Pancreas (tissue), 10 donors: ENCODE data around the gene MAN2A1. TPM values are rescaled to one million over a fixed set of nuclear protein-coding genes. Genes with fewer than 3 reads are reported as not detected.

Experiments used
- ATAC-seq, 4 donors: fragments of 200-7000 bp; cut with Tn5 transposase; one replicate each; pipeline versions ENCODE4 v1.8.0 to v1.9.1; 2020; ENCODE audit warnings: mild to moderate bottlenecking in 4 of 4, moderate library complexity in 4 of 4
- DNase-seq, 6 donors: peaks; one replicate each; pipeline ENCODE4 v3.0.0-alpha.2; 2020
- FAIRE-seq: peaks from 2 replicates; lab custom pipeline; 2012; peaks lifted over from hg19 to GRCh38; lab: Jason Lieb, UNC
- H3K27ac ChIP-seq, 4 donors: fragments of 200-600 bp; sonication (generic); 1 replicate in 3 of 4; 2 replicates in 1 of 4; pipeline versions ENCODE4 v1.5.0 to v1.8.0; 2020
- H3K27me3 ChIP-seq, 4 donors: fragments of 200-600 bp; one replicate each; pipeline ENCODE4 v1.8.0; 2021
- H3K36me3 ChIP-seq, 3 donors: fragments of 200-600 bp; sonication (generic) in 1 of 3; one replicate each; pipeline versions ENCODE4 v1.5.0 to v1.8.0; 2020 to 2021
- H3K4me1 ChIP-seq, 3 donors: fragments of 200-600 bp; one replicate each; pipeline ENCODE4 v1.8.0; 2021
- H3K4me3 ChIP-seq, 4 donors: fragments of 200-600 bp; sonication (generic) in 2 of 4; one replicate each; pipeline versions ENCODE4 v1.5.0 to v1.8.0; 2020 to 2021
- H3K9me3 ChIP-seq, 4 donors: fragments of 200-600 bp; one replicate each; pipeline ENCODE4 v1.8.0; 2021
- WGBS, 2 donors: extraction: QIAGEN DNeasy Blood & Tissue Kit; methylation state at CpG; one replicate each; pipeline ENCODE4 v1.1.7; 2013; 5-methylcytosine and 5-hydroxymethylcytosine counted together
- intact Hi-C, 3 donors: fragments of 100-400 bp; cut with DNase I; formaldehyde crosslinking; loops; one replicate each; pipeline versions ENCODE4 v1.11.1 to v1.14.2; 2022
- polyA plus RNA-seq, 2 donors: library from polyadenylated mRNA; stranded (reverse); fragments of 200-250 nt; gene quantifications; one replicate each; pipeline ENCODE4 v1.2.3, GENCODE V29; 2013
- total RNA-seq, 6 donors: library from RNA; stranded (reverse); fragmentation: NEBNext Ultra II Directional in 4 of 6; extraction: Animal tissue kit (Norgen Biotek cat#: 25700) in 4 of 6; gene quantifications; one replicate each; pipeline versions ENCODE4 v1.2.1 to v1.2.4, GENCODE V29; 2021 to 2023
- TF ChIP-seq, protein P1 (sequence below), 4 donors: fragments of 200-600 bp; sonication (generic) in 3 of 4; IDR thresholded peaks; one replicate each; pipeline versions ENCODE4 v1.5.0 to v1.8.0; 2021; ENCODE audit warnings: antibody characterized with exemption in 4 of 4
- donor health status: healthy with polysubstance abuse.
- donor health status: DM: no; HTN: no; CAD: no; lungs with moderate emphysema.
- donor health status: DM: no; HTN: no; CAD: no.
- donor health status: control.
- donor health status: control.
- donor health status: Bipolar disorder and iron deficiency.
- donor health status: DM: yes; HTN: yes; CAD: no.
- donor health status: DM: no; HTN: no; CAD: no.
- donor health status: DM: no; HTN: no; CAD: no.
- donor health status: DM: yes; HTN: yes; CAD: no.

MAN2A1 gene
- total and polyA plus RNA-seq, 8 donors: 8.5 to 49.4 (median 36.6) TPM

DNA sequence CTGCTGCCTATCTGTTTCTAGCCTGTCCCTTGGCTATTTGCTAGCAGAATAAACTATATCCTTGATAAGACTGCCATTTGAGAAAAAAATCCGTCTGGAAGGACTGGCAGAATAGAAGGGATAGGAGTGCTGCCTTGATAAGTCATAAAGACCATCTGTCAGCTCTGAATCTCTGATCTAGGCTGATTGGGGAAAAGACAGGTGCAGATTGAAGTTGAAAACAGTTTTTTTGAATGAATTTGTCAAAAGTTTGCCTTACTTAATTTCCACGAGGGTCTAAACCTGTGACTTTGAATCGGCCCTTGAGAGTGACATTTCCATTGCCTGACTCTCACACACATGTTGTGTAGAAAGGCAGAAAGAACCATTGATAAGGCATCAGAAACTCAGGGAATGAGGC lies 218.6 kb downstream of the MAN2A1 start:
- Histone ChIP-seq H3K36me3 (no peaks in the 10 kb centered on the region), H3K9me3 (no peaks in the 10 kb centered on the region), H3K4me3 (no peak overlapping the region), H3K27ac (no peak overlapping the region), H3K4me1 (no peaks in the 10 kb centered on the region), H3K27me3 (no peaks in the 10 kb centered on the region)
- DNase-seq (no peak), FAIRE-seq (no peak), ATAC-seq (no peak)
- TF ChIP-seq, protein P1, sequence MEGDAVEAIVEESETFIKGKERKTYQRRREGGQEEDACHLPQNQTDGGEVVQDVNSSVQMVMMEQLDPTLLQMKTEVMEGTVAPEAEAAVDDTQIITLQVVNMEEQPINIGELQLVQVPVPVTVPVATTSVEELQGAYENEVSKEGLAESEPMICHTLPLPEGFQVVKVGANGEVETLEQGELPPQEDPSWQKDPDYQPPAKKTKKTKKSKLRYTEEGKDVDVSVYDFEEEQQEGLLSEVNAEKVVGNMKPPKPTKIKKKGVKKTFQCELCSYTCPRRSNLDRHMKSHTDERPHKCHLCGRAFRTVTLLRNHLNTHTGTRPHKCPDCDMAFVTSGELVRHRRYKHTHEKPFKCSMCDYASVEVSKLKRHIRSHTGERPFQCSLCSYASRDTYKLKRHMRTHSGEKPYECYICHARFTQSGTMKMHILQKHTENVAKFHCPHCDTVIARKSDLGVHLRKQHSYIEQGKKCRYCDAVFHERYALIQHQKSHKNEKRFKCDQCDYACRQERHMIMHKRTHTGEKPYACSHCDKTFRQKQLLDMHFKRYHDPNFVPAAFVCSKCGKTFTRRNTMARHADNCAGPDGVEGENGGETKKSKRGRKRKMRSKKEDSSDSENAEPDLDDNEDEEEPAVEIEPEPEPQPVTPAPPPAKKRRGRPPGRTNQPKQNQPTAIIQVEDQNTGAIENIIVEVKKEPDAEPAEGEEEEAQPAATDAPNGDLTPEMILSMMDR (IDR thresholded peaks at IDR 0.05): no peak
- WGBS, 2 donors: 66 to 69% methylated on average over 3 of the region's 3 CpGs
- intact Hi-C loops: no loop called here

DNA sequence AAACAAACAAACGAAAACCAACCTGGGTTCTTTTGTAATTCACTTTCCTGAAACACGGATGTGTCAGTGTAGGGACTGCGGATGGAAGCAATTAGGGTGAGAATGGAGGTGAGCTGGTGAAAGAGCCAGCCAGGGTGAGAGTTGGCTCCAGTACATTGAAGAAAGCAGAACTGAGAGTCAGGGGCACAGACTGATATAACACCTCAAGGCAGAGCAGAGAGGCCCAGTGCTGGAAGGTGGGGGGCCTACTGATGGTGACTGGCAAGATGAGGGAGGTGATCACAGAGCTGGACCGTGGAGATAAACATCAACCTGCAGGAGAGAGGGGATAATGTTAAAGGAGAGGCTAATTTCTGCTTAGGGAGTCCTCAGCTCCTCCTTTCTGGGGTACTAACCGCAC lies 221.1 kb downstream of the MAN2A1 start:
- no peaks in the 10 kb centered on the region for H3K36me3 ChIP-seq
- H3K27ac ChIP-seq: no peak overlapping the region
- no peaks in the 10 kb centered on the region for H3K4me1 ChIP-seq
- no peak overlapping the region for H3K4me3 ChIP-seq
- TF ChIP-seq, protein P1 (IDR thresholded peaks at IDR 0.05): no peak
- no peaks in the 10 kb centered on the region for H3K9me3 ChIP-seq
- no peaks in the 10 kb centered on the region for H3K27me3 ChIP-seq
- FAIRE-seq: no peak
- DNase-seq: no peak
- no peak for ATAC-seq
- intact Hi-C loops: no loop called here
- 68 to 72% methylated on average over 5 of the region's 5 CpGs for WGBS, 2 donors

DNA sequence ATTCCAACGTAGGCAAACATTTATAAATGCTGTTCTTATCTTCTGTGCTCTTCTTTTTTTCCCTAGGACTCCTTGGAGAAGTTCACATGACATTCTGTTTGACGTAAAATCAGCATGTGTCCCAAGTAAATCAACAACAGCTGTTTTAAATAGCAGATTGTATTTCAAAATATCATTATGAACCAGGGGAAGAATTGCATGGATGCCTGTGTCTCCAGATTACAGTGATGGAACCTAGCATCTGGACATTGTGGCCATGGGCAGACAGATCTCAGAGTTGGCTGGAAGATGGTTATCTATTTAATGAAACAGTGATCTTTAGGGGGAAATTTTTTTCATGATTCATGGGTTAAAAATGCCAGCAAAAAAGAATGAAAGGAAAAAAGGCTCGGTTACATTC lies 222.0 kb downstream of the MAN2A1 start:
- Histone ChIP-seq H3K4me1 (no peaks in the 10 kb centered on the region), H3K27me3 (no peaks in the 10 kb centered on the region), H3K9me3 (no peaks in the 10 kb centered on the region), H3K4me3 (no peak overlapping the region), H3K36me3 (no peaks in the 10 kb centered on the region), H3K27ac (no peak overlapping the region)
- intact Hi-C loops: no loop called here
- WGBS, 2 donors: 61 to 72% methylated on average over 3 of the region's 3 CpGs
- FAIRE-seq (no peak), ATAC-seq (no peak), DNase-seq (no peak)
- TF ChIP-seq, protein P1 (IDR thresholded peaks at IDR 0.05): no peak

DNA sequence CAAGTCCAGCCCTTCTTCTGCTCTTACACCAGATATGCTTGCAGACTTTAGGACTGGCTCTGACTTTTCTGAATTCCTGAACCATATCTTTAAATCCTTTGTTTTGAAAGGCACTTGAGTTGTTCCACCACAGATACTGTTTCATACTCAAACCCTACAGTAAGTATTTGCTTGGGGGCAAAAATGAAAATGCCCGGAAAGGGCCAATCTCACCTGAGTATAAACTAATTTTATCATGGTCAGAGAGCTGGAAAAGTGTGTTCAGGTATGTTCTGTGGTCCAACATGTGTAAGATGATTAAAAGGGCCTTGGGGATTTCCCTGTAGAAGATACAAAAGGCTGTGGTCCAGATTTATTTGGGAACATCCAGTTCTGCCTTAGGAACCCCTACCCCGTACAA lies 225.2 kb downstream of the MAN2A1 start:
- Histone ChIP-seq H3K9me3 (no peaks in the 10 kb centered on the region), H3K27me3 (no peaks in the 10 kb centered on the region), H3K4me3 (no peak overlapping the region), H3K4me1 (no peaks in the 10 kb centered on the region), H3K27ac (no peak overlapping the region), H3K36me3 (no peaks in the 10 kb centered on the region)
- intact Hi-C loops: no loop called here
- WGBS, 2 donors: 78 to 87% methylated on average over 2 of the region's 2 CpGs
- TF ChIP-seq, protein P1 (IDR thresholded peaks at IDR 0.05): no peak
- DNase-seq: no peak
- no peak for ATAC-seq
- no peak for FAIRE-seq

DNA sequence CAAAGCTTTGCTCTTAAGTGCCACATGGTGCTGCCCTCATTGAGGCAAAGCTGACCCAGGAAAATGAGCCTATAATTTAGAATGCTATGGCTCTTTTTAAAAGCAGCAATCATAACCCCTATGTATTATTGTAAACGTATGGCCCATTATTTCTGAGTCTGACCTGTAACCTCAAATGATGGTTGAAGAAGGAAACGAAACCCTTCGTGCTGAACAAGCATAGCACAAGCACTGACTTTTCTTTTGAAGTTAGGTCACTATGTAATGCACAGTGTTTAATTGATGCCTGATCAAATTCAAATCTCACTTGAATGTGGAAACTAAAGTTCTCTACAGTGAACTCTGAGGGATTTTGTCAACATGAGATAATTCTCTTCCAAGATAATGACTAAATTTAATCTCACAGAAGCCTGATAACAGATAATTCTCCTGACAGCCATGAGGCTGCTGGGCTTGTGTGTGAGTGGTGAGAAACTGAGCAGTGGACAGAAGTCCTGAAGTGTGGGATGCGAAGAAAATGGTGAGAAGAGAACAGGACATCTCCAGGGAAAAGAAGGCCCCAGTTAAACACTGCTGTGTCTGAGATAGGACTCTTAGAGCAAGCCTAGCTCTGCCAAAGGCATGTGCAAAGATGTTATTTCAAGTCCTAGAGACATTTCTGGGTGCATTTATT lies 226.9 kb downstream of the MAN2A1 start:
- TF ChIP-seq, protein P1 (IDR thresholded peaks at IDR 0.05): no peak
- Histone ChIP-seq H3K9me3 (no peaks in the 10 kb centered on the region), H3K27me3 (no peaks in the 10 kb centered on the region), H3K27ac (no peak overlapping the region), H3K4me1 (no peaks in the 10 kb centered on the region), H3K36me3 (no peaks in the 10 kb centered on the region), H3K4me3 (no peak overlapping the region)
- WGBS, 2 donors: 79 to 86% methylated on average over 4 of the region's 4 CpGs
- DNase-seq: no peak
- FAIRE-seq: no peak
- intact Hi-C loops: no loop called here
- ATAC-seq: no peak
